K562 (cell line): ENCODE data around the gene FNBP1. TPM values are rescaled to one million over a fixed set of nuclear protein-coding genes. Genes with fewer than 3 reads are reported as not detected.

ENCODE experiments used
- CEBPB ChIP-seq: fragments of 450-650 bp; IDR thresholded peaks from 2 replicates; pipeline ENCODE4 v1.6.1; 2016; ENCODE audit warnings: missing genetic modification characterization, missing compliant biosample characterization
- GMEB1 ChIP-seq: fragments of 250-450 bp; sonication (Bioruptor Pico); IDR thresholded peaks from 2 replicates; pipeline ENCODE4 v1.4.0; 2020; ENCODE audit warnings: mild to moderate bottlenecking
- GTF2A2 ChIP-seq: IDR thresholded peaks from 2 replicates; pipeline ENCODE4 v1.6.1; 2016; ENCODE audit warnings: mild to moderate bottlenecking, missing genetic modification characterization, missing compliant biosample characterization
- HDAC6 ChIP-seq: IDR thresholded peaks from 2 replicates; pipeline ENCODE4 v1.6.1; 2012; ENCODE audit warnings: low read depth, mild to moderate bottlenecking, control low read depth, inconsistent platforms, low read length, moderate library complexity
- KLF6 ChIP-seq: fragments of 250-450 bp; sonication (Bioruptor Pico); IDR thresholded peaks from 2 replicates; pipeline ENCODE4 v1.4.0; 2020; ENCODE audit warnings: mild to moderate bottlenecking, moderate library complexity, borderline replicate concordance
- LEF1 ChIP-seq: fragments of 450-650 bp; IDR thresholded peaks from 2 replicates; pipeline ENCODE4 v1.6.1; 2016; ENCODE audit warnings: mild to moderate bottlenecking
- MXI1 ChIP-seq: IDR thresholded peaks from 2 replicates; pipeline ENCODE4 v1.6.1; 2011; ENCODE audit warnings: low read depth, mild to moderate bottlenecking, improper control_type of control experiment, low read length
- NCOA1 ChIP-seq: fragments of 450-650 bp; IDR thresholded peaks from 2 replicates; pipeline ENCODE4 v1.6.1; 2016; ENCODE audit warnings: low read depth
- NCOA6 ChIP-seq: fragments of 450-650 bp; IDR thresholded peaks from 2 replicates; pipeline ENCODE4 v1.6.1; 2017; ENCODE audit warnings: mild to moderate bottlenecking
- PCBP1 ChIP-seq: fragments of 200-400 bp; formaldehyde crosslinking; IDR thresholded peaks from 2 replicates; pipeline ENCODE4 v1.6.1; 2018; ENCODE audit warnings: mild to moderate bottlenecking, low read depth, low read length; ENCODE audit not compliant: poor library complexity, severe bottlenecking
- SAP30 ChIP-seq: fragments of 200-600 bp; sonication (generic); IDR thresholded peaks from 2 replicates; pipeline ENCODE4 v1.6.1; 2012; ENCODE audit warnings: borderline replicate concordance, low read depth, mild to moderate bottlenecking, moderate library complexity, low read length, control low read depth, inconsistent platforms; ENCODE audit not compliant: insufficient read depth, poor library complexity, severe bottlenecking
- ZBTB34 ChIP-seq: fragments of 250-450 bp; sonication (Bioruptor Pico); IDR thresholded peaks from 2 replicates; pipeline ENCODE4 v1.8.0; 2021; ENCODE audit warnings: mild to moderate bottlenecking, moderate library complexity
- ZEB2 ChIP-seq: fragments of 450-650 bp; IDR thresholded peaks from 2 replicates; pipeline ENCODE4 v1.6.1; 2016
- ZMIZ1 ChIP-seq, 2 experiments: fragments of 150-350 bp in 1 of 2; IDR thresholded peaks; 2 replicates each; pipeline ENCODE4 v1.6.1; 2012 to 2016; ENCODE audit warnings: low read depth in 2 of 2, low read length in 2 of 2, mild to moderate bottlenecking in 1 of 2, moderate library complexity in 1 of 2
- ZNF316 ChIP-seq: fragments of 450-650 bp; IDR thresholded peaks from 2 replicates; pipeline ENCODE4 v1.6.1; 2016
- polyA plus RNA-seq, 8 experiments: library from polyadenylated mRNA; depleted of rRNA in 4 of 8; stranded (reverse) in 5 of 8; unstranded in 3 of 8; fragments of >200 nt; fragmentation: Nextera tagmentation in 2 of 8; fragmentation: Illumina TruSeq in 1 of 8; extraction: Ambion mirVana in 2 of 8; extraction: Trizol in 1 of 8; gene quantifications; 2 replicates each; pipeline versions ENCODE4 v1.2.1 to v1.2.3, GENCODE V29; 2011 to 2014; ENCODE audit warnings: inconsistent platforms in 1 of 8, missing spikeins in 1 of 8
- total RNA-seq, 7 experiments: library from RNA; depleted of rRNA in 6 of 7; stranded (reverse); fragments of >200 nt in 6 of 7; fragmentation: Illumina TruSeq in 2 of 7; extraction: Trizol in 2 of 7; gene quantifications; 2 replicates each; pipeline versions ENCODE4 v1.2.1 to v1.2.3, GENCODE V29; 2011 to 2021; ENCODE audit warnings: low replicate concordance in 1 of 7

FNBP1 gene
- total and polyA plus RNA-seq, 9 of the 15 experiments (the other 6 are each of a cell fraction or from before 2014, with no cell fraction given): 1.8 to 14.9 (median 7.6) TPM

GRCh38 chr9:129910628-129911567, 132.1 kb downstream of the FNBP1 start (continued):
- peak in 1 of 2 experiments; percentile 84; a peak in 2 of 4 replicates for TF ChIP-seq ZMIZ1 (IDR thresholded peaks at IDR 0.05; ENCODE audit: low read depth in 2 of 2, low read length in 2 of 2)
- TF ChIP-seq ZBTB34 (CRISPR knock-in tag): no peak
- TF ChIP-seq SAP30: no peak
- peak; percentile 91 for TF ChIP-seq LEF1
- no peak for TF ChIP-seq GTF2A2 (tag)
- TF ChIP-seq ZNF316: peak; percentile 98
- TF ChIP-seq GMEB1: no peak
- no peak for TF ChIP-seq PCBP1
- TF ChIP-seq ZEB2: peak; percentile 65; the same call in 1 of the 2 replicates
- TF ChIP-seq CEBPB (tag): 0 out of 2 replicates have a peak, but pooled peaks have one; percentile 18
- TF ChIP-seq HDAC6: no peak
- no peak for TF ChIP-seq NCOA6
- TF ChIP-seq KLF6 (CRISPR knock-in tag): 0 out of 2 replicates have a peak, but pooled peaks have one; percentile 26
- TF ChIP-seq NCOA1: peak; percentile 87
- TF ChIP-seq MXI1: 0 out of 2 replicates have a peak, but pooled peaks have one; percentile 39
